Measurements from ENCODE around the gene ADAM19. TPM values are rescaled to one million over a fixed set of nuclear protein-coding genes. Genes with fewer than 3 reads are reported as not detected.
A peak's percentile ranks its signal among the peaks of the same experiment; 100 is the strongest.

Gene ADAM19, protein sequence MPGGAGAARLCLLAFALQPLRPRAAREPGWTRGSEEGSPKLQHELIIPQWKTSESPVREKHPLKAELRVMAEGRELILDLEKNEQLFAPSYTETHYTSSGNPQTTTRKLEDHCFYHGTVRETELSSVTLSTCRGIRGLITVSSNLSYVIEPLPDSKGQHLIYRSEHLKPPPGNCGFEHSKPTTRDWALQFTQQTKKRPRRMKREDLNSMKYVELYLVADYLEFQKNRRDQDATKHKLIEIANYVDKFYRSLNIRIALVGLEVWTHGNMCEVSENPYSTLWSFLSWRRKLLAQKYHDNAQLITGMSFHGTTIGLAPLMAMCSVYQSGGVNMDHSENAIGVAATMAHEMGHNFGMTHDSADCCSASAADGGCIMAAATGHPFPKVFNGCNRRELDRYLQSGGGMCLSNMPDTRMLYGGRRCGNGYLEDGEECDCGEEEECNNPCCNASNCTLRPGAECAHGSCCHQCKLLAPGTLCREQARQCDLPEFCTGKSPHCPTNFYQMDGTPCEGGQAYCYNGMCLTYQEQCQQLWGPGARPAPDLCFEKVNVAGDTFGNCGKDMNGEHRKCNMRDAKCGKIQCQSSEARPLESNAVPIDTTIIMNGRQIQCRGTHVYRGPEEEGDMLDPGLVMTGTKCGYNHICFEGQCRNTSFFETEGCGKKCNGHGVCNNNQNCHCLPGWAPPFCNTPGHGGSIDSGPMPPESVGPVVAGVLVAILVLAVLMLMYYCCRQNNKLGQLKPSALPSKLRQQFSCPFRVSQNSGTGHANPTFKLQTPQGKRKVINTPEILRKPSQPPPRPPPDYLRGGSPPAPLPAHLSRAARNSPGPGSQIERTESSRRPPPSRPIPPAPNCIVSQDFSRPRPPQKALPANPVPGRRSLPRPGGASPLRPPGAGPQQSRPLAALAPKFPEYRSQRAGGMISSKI
- 57.9 TPM for polyA plus RNA-seq (2013, experiment 1 of 2)
- polyA plus RNA-seq (2013, experiment 2 of 2) = 57.0 TPM

DNA sequence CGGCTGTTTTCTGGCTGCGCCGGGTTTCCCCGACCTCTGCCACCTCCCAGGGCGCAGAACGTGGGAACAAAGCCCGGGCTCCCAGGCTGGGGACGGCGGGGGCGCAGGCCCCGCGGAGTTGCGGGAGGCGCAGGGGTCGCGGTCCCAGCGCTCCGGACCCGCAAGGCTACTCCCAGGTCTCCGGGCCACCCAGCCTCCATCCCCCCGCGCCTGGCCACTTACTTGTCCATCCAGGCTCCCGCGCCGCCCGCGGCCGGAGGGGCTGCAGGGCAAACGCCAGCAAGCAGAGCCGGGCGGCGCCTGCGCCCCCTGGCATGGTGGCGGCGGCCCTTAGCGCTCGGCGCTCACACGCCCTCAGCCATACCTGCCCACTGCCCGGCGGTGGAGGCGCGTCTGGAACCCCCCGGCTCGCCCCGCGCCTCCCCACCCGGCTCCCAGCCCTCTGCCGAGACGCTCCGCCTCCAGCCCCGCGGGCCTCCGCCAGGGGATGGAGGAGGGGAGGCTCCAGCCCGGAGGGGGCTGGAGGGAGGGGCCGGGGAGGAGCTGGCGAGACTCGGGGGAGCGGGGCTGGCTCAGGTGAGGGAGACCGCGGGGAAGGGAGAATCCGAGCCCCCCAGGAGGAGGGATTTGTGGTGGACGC lies at the start of gene ADAM19:
Gene ADAM19 (minus strand): TSS at position 395 of the 640 bp plus-strand sequence. CDS start 79 bp downstream, at position 316.
- Histone ChIP-seq H2BK12ac (ENCODE audit: low read length in 2 of 2) (peak within 1 kb of the TSS; percentile 38 to 90), H3K27ac (ENCODE audit: low read length, poor library complexity, severe bottlenecking) (peak within 1 kb of the TSS; percentile 79), H3K27me3 (ENCODE audit: control insufficient read depth in 1 of 2, insufficient read depth in 1 of 2, low read length in 2 of 2) (peaks cover 0 to 8% of the 10 kb centered on the region in 2 experiments), H3K4ac (ENCODE audit: low read depth in 1 of 2, low read length in 2 of 2) (peak within 1 kb of the TSS; percentile 73 to 77), H3K23ac (ENCODE audit: low read length in 2 of 2) (peak within 1 kb of the TSS in 1 of 2 experiments; percentile 54), H3K9me3 (ENCODE audit: control insufficient read depth, low read length) (no peaks in the 10 kb centered on the region), H3K14ac (ENCODE audit: low read length in 2 of 2) (peak within 1 kb of the TSS in 1 of 2 experiments; percentile 94), H2BK15ac (ENCODE audit: low read depth, poor library complexity, severe bottlenecking) (peak within 1 kb of the TSS; percentile 84), H2AFZ (ENCODE audit: low read depth, low read length) (peak within 1 kb of the TSS; percentile 89), H2BK5ac (ENCODE audit: low read depth, low read length, poor library complexity, severe bottlenecking) (peak within 1 kb of the TSS; percentile 81), H4K8ac (ENCODE audit: low read length) (peak within 1 kb of the TSS; percentile 87), H3K4me2 (ENCODE audit: low read length, poor library complexity, severe bottlenecking) (peak within 1 kb of the TSS; percentile 95), H3K36me3 (ENCODE audit: control insufficient read depth in 1 of 2, insufficient read depth in 2 of 2, low read depth in 1 of 2, low read length in 2 of 2) (peaks cover 0 to 3% of the 10 kb centered on the region in 2 experiments), H3K4me3 (ENCODE audit: insufficient read depth in 1 of 2, low read depth in 1 of 2, low read length in 2 of 2) (peak within 1 kb of the TSS; percentile 67 to 89), H3K79me1 (replicated peaks; ENCODE audit: low read length, poor library complexity, severe bottlenecking) (no peaks in the 10 kb centered on the region), H4K91ac (ENCODE audit: low read length) (peak within 1 kb of the TSS; percentile 85), H3K18ac (ENCODE audit: low read depth in 1 of 2, low read length in 2 of 2) (peak within 1 kb of the TSS; percentile 83 to 92), H2AK5ac (ENCODE audit: low read length, severe bottlenecking) (peak within 1 kb of the TSS; percentile 63), H2BK120ac (ENCODE audit: low read depth, low read length) (peak within 1 kb of the TSS; percentile 95), H3K4me1 (ENCODE audit: control insufficient read depth, insufficient read depth, low read depth, low read length) (peaks cover 12% of the 10 kb centered on the region), H3K9ac (ENCODE audit: low read length) (peak within 1 kb of the TSS; percentile 80)
- peak; percentile 75 for DNase-seq
- under 1% methylated on average over 45 of the region's 63 CpGs for WGBS

DNA sequence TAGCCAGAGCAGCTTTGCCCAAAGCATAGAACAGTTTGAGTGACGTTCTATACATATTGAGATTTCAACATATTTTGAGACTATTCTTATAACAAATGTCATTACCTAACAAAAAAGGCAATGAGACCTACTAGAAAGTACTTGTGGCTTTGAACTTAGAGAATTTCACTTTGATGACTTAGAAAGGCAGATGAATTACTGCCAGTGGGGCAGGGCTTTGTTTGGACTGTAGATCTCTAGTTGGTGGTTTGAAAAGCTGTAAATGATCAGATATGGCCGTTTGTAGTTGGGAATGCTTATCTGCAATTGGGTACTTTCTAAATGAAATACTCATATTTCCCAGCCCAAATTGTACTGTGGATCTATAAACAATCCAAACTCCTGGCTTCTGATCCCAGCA lies 48.6 kb upstream of the ADAM19 start:
- Histone ChIP-seq H4K8ac (ENCODE audit: low read length) (no peak overlapping the region), H2AFZ (ENCODE audit: low read depth, low read length) (no peak overlapping the region), H3K18ac (ENCODE audit: low read depth in 1 of 2, low read length in 2 of 2) (no peak overlapping the region), H3K23ac (ENCODE audit: low read length in 2 of 2) (no peak overlapping the region), H2AK5ac (ENCODE audit: low read length, severe bottlenecking) (no peak overlapping the region), H2BK12ac (ENCODE audit: low read length in 2 of 2) (no peak overlapping the region), H3K9me3 (ENCODE audit: control insufficient read depth, low read length) (no peaks in the 10 kb centered on the region), H3K4me3 (ENCODE audit: insufficient read depth in 1 of 2, low read depth in 1 of 2, low read length in 2 of 2) (no peak overlapping the region), H3K14ac (ENCODE audit: low read length in 2 of 2) (no peak overlapping the region), H3K4me2 (ENCODE audit: low read length, poor library complexity, severe bottlenecking) (no peak overlapping the region), H2BK120ac (ENCODE audit: low read depth, low read length) (no peak overlapping the region), H2BK15ac (ENCODE audit: low read depth, poor library complexity, severe bottlenecking) (no peak overlapping the region), H3K27ac (ENCODE audit: low read length, poor library complexity, severe bottlenecking) (no peak overlapping the region), H3K79me1 (replicated peaks; ENCODE audit: low read length, poor library complexity, severe bottlenecking) (no peaks in the 10 kb centered on the region), H3K27me3 (ENCODE audit: control insufficient read depth in 1 of 2, insufficient read depth in 1 of 2, low read length in 2 of 2) (no peaks in the 10 kb centered on the region), H3K4ac (ENCODE audit: low read depth in 1 of 2, low read length in 2 of 2) (no peak overlapping the region), H4K91ac (ENCODE audit: low read length) (no peak overlapping the region), H2BK5ac (ENCODE audit: low read depth, low read length, poor library complexity, severe bottlenecking) (no peak overlapping the region), H3K4me1 (ENCODE audit: control insufficient read depth, insufficient read depth, low read depth, low read length) (no peaks in the 10 kb centered on the region), H3K9ac (ENCODE audit: low read length) (no peak overlapping the region), H3K36me3 (ENCODE audit: control insufficient read depth in 1 of 2, insufficient read depth in 2 of 2, low read depth in 1 of 2, low read length in 2 of 2) (no peaks in the 10 kb centered on the region)
- no CpG with 5 or more reads among the region's 2 CpGs for WGBS
- DNase-seq = no peak

DNA sequence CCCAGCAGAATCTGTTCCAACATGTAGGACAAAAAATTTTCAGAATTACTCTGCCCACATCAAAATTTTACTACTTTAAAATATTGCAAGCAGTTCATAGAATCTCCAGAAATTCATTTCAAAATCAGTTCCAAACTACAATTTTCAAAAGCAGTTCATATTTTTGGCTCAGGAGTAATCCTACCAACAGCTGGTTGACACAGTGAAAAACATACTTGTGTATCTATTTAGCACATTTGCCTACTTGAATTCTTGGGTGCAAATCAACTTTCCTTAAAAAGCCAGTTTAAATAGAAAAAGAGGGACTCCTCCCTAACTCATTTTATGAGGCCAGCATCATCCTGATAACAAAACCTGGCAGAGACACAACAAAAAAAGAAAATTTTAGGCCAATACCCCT lies 45.2 kb upstream of the ADAM19 start:
- H2BK15ac ChIP-seq (ENCODE audit: low read depth, poor library complexity, severe bottlenecking) = no peak overlapping the region

More for the DNA sequence above, 45.2 kb upstream of the ADAM19 start:
- Histone ChIP-seq H2BK120ac (ENCODE audit: low read depth, low read length) (no peak overlapping the region), H3K27ac (ENCODE audit: low read length, poor library complexity, severe bottlenecking) (no peak overlapping the region), H3K27me3 (ENCODE audit: control insufficient read depth in 1 of 2, insufficient read depth in 1 of 2, low read length in 2 of 2) (no peaks in the 10 kb centered on the region), H3K4ac (ENCODE audit: low read depth in 1 of 2, low read length in 2 of 2) (no peak overlapping the region), H3K18ac (ENCODE audit: low read depth in 1 of 2, low read length in 2 of 2) (no peak overlapping the region), H3K23ac (ENCODE audit: low read length in 2 of 2) (no peak overlapping the region), H3K4me2 (ENCODE audit: low read length, poor library complexity, severe bottlenecking) (no peak overlapping the region), H3K79me1 (replicated peaks; ENCODE audit: low read length, poor library complexity, severe bottlenecking) (no peaks in the 10 kb centered on the region), H4K8ac (ENCODE audit: low read length) (no peak overlapping the region), H3K9ac (ENCODE audit: low read length) (no peak overlapping the region), H2AFZ (ENCODE audit: low read depth, low read length) (no peak overlapping the region), H3K9me3 (ENCODE audit: control insufficient read depth, low read length) (no peaks in the 10 kb centered on the region), H3K14ac (ENCODE audit: low read length in 2 of 2) (no peak overlapping the region), H4K91ac (ENCODE audit: low read length) (no peak overlapping the region), H3K4me3 (ENCODE audit: insufficient read depth in 1 of 2, low read depth in 1 of 2, low read length in 2 of 2) (no peak overlapping the region), H2AK5ac (ENCODE audit: low read length, severe bottlenecking) (no peak overlapping the region), H3K36me3 (ENCODE audit: control insufficient read depth in 1 of 2, insufficient read depth in 2 of 2, low read depth in 1 of 2, low read length in 2 of 2) (no peaks in the 10 kb centered on the region), H2BK5ac (ENCODE audit: low read depth, low read length, poor library complexity, severe bottlenecking) (no peak overlapping the region), H3K4me1 (ENCODE audit: control insufficient read depth, insufficient read depth, low read depth, low read length) (no peaks in the 10 kb centered on the region), H2BK12ac (ENCODE audit: low read length in 2 of 2) (no peak overlapping the region)
- DNase-seq = no peak

All from mesenchymal stem cell (in vitro differentiated cells and primary cell).